ENCODE results near the gene ZNF670. TPM values are rescaled to one million over a fixed set of nuclear protein-coding genes. Genes with fewer than 3 reads are reported as not detected.

ZNF670 gene
- total and polyA plus RNA-seq, 7 donors: 0.63 to 1.6 (median 0.88) TPM

DNA sequence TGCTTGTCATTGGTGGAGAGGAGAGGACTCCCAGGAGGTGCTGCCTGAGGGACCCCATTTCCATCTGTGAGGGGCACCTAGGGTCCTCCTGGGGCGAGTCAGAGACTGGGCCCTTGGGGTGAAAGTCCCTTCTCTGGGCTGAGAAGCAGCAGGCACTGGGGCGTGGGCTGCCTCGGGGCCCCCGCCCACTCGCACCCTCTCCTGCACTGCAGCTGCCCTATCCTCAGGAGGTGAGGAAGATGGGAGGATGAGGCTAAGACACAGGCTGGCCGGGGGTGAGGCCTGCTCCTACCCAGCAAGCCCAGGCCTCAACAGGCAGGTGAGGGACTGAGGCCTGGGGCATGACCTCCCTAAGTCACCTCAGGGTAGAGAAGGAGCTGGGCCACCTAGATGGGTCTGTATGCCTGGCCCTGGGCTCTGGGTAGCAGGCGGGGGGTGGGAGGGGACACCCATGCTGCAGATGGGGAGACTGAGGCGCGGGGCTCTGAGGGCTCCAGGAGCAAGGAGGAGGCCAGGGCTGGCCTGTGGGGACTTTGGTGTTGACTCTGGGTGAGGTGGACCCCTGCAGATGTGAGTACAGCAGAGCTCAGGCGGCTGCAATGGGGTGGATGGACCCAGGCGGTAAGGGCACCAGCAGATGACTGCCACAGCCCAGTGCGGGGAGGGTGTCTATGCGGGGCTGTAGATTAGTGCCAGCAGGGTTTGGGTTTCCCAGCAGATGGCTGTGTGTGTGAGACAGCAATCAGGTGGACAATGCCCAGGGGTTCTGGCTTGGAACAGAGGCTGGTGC is 35.9 kb upstream of the ZNF670 start:
- no peaks in the 10 kb centered on the region for H3K27me3 ChIP-seq (ENCODE audit: insufficient read depth in 3 of 3, low read length in 2 of 3)
- ATAC-seq: no peak
- no peak overlapping the region for H3K4me3 ChIP-seq
- TF ChIP-seq, protein P1, sequence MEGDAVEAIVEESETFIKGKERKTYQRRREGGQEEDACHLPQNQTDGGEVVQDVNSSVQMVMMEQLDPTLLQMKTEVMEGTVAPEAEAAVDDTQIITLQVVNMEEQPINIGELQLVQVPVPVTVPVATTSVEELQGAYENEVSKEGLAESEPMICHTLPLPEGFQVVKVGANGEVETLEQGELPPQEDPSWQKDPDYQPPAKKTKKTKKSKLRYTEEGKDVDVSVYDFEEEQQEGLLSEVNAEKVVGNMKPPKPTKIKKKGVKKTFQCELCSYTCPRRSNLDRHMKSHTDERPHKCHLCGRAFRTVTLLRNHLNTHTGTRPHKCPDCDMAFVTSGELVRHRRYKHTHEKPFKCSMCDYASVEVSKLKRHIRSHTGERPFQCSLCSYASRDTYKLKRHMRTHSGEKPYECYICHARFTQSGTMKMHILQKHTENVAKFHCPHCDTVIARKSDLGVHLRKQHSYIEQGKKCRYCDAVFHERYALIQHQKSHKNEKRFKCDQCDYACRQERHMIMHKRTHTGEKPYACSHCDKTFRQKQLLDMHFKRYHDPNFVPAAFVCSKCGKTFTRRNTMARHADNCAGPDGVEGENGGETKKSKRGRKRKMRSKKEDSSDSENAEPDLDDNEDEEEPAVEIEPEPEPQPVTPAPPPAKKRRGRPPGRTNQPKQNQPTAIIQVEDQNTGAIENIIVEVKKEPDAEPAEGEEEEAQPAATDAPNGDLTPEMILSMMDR (IDR thresholded peaks at IDR 0.05): no peak
- WGBS, 3 donors: 88 to 94% (median 89%) methylated on average over 13 of the region's 13 CpGs
- H3K4me1 ChIP-seq: no peaks in the 10 kb centered on the region
- no peak for DNase-seq
- H3K27ac ChIP-seq: no peak overlapping the region
- H3K36me3 ChIP-seq (ENCODE audit: insufficient read depth in 1 of 2, low read depth in 1 of 2): no peaks in the 10 kb centered on the region
- H3K9me3 ChIP-seq: no peaks in the 10 kb centered on the region
- intact Hi-C loops (cut with DNase I): loop anchor here in 1 of 2 donors (10.0 kb wide), 1 partner anchor 220 kb away; the partner anchor contains the start of gene ZNF496

DNA sequence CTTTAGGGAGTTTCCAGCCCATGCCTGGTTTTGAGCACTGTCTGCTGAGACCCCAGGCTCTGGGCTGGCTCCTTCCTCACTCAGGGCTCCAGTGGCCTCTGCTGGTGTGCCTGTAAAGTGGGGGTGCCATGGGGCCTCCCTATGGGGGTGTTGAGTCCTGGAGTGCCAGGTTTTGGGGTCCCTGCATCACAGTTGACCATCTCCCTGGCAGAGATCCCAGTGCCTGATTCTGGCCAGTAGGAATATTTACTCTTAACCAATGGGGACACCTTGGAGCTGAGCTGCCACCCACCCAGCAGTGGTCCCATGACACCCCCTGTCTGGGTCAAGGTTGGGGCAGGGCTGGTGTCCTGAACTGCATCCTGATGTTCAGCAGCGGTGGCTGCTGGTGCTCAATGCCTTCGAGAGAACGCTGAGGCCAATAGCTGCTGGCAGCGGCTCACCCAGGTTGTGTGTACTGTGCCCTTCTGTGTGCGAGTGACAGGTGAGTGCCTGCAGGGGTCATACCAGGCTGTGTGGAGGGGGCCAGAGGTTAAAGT is 35.2 kb upstream of the ZNF670 start:
- ATAC-seq (no peak), DNase-seq (no peak)
- intact Hi-C loops (cut with DNase I): loop anchor here in 1 of 2 donors (10.0 kb wide), 1 partner anchor 221 kb away; the partner anchor contains the start of gene ZNF496
- Histone ChIP-seq H3K36me3 (ENCODE audit: insufficient read depth in 1 of 2, low read depth in 1 of 2) (no peaks in the 10 kb centered on the region), H3K27me3 (ENCODE audit: insufficient read depth in 3 of 3, low read length in 2 of 3) (no peaks in the 10 kb centered on the region), H3K4me3 (no peak overlapping the region), H3K27ac (no peak overlapping the region), H3K9me3 (no peaks in the 10 kb centered on the region), H3K4me1 (no peaks in the 10 kb centered on the region)
- TF ChIP-seq, protein P1 (IDR thresholded peaks at IDR 0.05): no peak
- WGBS, 3 donors: 87 to 92% (median 91%) methylated on average over 5 of the region's 5 CpGs

DNA sequence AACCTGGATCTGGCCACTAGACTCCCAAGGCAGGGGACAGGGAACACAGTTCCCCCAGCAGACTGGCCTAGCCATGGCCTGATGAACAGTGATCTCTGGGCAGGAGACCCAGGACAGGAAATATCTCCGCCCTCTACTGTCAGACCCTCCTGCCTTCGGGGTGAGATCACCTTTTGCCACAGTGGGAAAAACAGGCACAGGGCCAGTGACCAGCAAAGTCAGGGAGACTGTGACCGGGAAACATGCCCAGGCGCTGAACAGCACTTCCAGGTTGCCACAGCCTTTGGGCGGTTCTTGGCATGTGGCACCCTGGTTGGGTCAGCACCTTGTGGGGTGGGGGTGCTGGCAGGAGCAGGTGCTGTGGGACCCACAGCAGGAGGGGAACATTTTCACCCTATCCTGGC is 34.5 kb upstream of the ZNF670 start:
- ATAC-seq (no peak), DNase-seq (no peak)
- H3K4me1 ChIP-seq: no peaks in the 10 kb centered on the region
- intact Hi-C loops (cut with DNase I): loop anchor here in 1 of 2 donors (10.0 kb wide), 1 partner anchor 222 kb away; the partner anchor contains the start of gene ZNF496
- no peaks in the 10 kb centered on the region for H3K36me3 ChIP-seq (ENCODE audit: insufficient read depth in 1 of 2, low read depth in 1 of 2)
- H3K27me3 ChIP-seq (ENCODE audit: insufficient read depth in 3 of 3, low read length in 2 of 3): no peaks in the 10 kb centered on the region
- TF ChIP-seq, protein P1 (IDR thresholded peaks at IDR 0.05): no peak
- WGBS, 3 donors: 68 to 74% (median 72%) methylated on average over 5 of the region's 5 CpGs
- no peaks in the 10 kb centered on the region for H3K9me3 ChIP-seq
- no peak overlapping the region for H3K4me3 ChIP-seq
- no peak overlapping the region for H3K27ac ChIP-seq

DNA sequence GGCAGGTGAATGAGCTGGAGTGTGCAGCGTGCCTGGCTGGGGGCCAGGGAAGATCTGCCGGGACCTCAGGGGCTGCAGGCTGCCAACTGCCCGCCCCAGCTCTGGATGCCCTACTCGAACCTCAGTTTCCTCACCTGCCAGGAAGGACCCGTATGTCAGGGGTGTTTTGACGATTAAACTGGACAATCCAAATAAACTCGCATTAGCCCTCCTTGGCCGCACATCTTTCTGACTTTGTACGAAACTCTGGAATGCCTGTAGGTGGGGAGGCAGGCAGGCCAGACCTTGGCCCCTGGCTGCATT is 33.8 kb upstream of the ZNF670 start:
- H3K9me3 ChIP-seq: no peaks in the 10 kb centered on the region
- no peaks in the 10 kb centered on the region for H3K4me1 ChIP-seq
- intact Hi-C loops (cut with DNase I): loop anchor here in 1 of 2 donors (10.0 kb wide), 1 partner anchor 222 kb away; the partner anchor contains the start of gene ZNF496
- 46 to 62% (median 48%) methylated on average over 9 of the region's 9 CpGs for WGBS, 3 donors
- H3K27me3 ChIP-seq (ENCODE audit: insufficient read depth in 3 of 3, low read length in 2 of 3): no peaks in the 10 kb centered on the region
- H3K4me3 ChIP-seq: peak overlapping the region; percentile 89
- H3K36me3 ChIP-seq (ENCODE audit: insufficient read depth in 1 of 2, low read depth in 1 of 2): no peaks in the 10 kb centered on the region
- TF ChIP-seq, protein P1 (IDR thresholded peaks at IDR 0.05): no peak
- H3K27ac ChIP-seq: peak overlapping the region; percentile 90
- ATAC-seq (no peak), DNase-seq (no peak)
